ENCODE measurements around the gene PRPF40B.

- no peak for TF ChIP-seq POLR2A (IDR thresholded peaks at IDR 0.05)
- TF ChIP-seq POLR2AphosphoS5 (IDR thresholded peaks at IDR 0.05): no peak
- TF ChIP-seq, protein P1, sequence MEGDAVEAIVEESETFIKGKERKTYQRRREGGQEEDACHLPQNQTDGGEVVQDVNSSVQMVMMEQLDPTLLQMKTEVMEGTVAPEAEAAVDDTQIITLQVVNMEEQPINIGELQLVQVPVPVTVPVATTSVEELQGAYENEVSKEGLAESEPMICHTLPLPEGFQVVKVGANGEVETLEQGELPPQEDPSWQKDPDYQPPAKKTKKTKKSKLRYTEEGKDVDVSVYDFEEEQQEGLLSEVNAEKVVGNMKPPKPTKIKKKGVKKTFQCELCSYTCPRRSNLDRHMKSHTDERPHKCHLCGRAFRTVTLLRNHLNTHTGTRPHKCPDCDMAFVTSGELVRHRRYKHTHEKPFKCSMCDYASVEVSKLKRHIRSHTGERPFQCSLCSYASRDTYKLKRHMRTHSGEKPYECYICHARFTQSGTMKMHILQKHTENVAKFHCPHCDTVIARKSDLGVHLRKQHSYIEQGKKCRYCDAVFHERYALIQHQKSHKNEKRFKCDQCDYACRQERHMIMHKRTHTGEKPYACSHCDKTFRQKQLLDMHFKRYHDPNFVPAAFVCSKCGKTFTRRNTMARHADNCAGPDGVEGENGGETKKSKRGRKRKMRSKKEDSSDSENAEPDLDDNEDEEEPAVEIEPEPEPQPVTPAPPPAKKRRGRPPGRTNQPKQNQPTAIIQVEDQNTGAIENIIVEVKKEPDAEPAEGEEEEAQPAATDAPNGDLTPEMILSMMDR (IDR thresholded peaks at IDR 0.05): no peak
These were observed 740 bp upstream of the PRPF40B start for GRCh38 chr12:49622501-49623141.
